Ishikawa (cell line): Measurements from ENCODE around the gene RBM5.

ENCODE experiments used
- CREB1 ChIP-seq: IDR thresholded peaks from 2 replicates; pipeline ENCODE4 v1.6.1; 2012; ENCODE audit warnings: low read depth
- EP300 ChIP-seq: IDR thresholded peaks from 2 replicates; pipeline ENCODE4 v1.6.1; 2012; ENCODE audit warnings: borderline replicate concordance
- FOXM1 ChIP-seq: IDR thresholded peaks from 2 replicates; pipeline ENCODE4 v1.6.1; 2012; ENCODE audit warnings: low read depth, borderline replicate concordance
- RAD21 ChIP-seq: IDR thresholded peaks from 2 replicates; pipeline ENCODE4 v1.6.1; 2012; ENCODE audit warnings: low read depth
- TCF12 ChIP-seq: IDR thresholded peaks from 2 replicates; pipeline ENCODE4 v1.6.1; 2012; ENCODE audit warnings: low read depth
- YY1 ChIP-seq: IDR thresholded peaks from 2 replicates; pipeline ENCODE4 v1.6.1; 2012; ENCODE audit warnings: low read depth
- TF ChIP-seq, protein P1 (sequence below): IDR thresholded peaks from 2 replicates; pipeline ENCODE4 v1.6.1; 2012; ENCODE audit warnings: low read depth, mild to moderate bottlenecking

DNA sequence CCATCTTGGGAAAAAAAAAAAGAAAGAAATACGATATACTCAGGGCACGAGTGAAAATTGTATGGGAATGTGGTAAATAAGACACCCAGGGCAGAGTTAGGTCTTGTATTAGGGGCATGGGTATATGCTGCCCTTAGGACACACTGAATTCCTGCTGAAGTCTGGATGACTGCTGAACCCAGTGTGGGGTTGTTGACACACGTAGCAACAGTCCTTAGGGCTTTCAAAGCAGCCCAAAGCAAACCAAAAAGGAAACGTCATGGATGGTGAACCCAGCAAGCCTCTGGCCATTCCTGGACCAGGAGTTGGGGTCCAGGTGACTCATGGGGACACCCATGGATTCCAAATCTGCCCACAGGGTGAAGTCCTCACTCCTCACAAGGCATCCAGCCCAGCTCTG, 39.3 kb downstream of the RBM5 start:
- no peak for TF ChIP-seq EP300
- TF ChIP-seq YY1, result no peak
- TF ChIP-seq FOXM1, result no peak
- no peak for TF ChIP-seq TCF12
- TF ChIP-seq, protein P1, sequence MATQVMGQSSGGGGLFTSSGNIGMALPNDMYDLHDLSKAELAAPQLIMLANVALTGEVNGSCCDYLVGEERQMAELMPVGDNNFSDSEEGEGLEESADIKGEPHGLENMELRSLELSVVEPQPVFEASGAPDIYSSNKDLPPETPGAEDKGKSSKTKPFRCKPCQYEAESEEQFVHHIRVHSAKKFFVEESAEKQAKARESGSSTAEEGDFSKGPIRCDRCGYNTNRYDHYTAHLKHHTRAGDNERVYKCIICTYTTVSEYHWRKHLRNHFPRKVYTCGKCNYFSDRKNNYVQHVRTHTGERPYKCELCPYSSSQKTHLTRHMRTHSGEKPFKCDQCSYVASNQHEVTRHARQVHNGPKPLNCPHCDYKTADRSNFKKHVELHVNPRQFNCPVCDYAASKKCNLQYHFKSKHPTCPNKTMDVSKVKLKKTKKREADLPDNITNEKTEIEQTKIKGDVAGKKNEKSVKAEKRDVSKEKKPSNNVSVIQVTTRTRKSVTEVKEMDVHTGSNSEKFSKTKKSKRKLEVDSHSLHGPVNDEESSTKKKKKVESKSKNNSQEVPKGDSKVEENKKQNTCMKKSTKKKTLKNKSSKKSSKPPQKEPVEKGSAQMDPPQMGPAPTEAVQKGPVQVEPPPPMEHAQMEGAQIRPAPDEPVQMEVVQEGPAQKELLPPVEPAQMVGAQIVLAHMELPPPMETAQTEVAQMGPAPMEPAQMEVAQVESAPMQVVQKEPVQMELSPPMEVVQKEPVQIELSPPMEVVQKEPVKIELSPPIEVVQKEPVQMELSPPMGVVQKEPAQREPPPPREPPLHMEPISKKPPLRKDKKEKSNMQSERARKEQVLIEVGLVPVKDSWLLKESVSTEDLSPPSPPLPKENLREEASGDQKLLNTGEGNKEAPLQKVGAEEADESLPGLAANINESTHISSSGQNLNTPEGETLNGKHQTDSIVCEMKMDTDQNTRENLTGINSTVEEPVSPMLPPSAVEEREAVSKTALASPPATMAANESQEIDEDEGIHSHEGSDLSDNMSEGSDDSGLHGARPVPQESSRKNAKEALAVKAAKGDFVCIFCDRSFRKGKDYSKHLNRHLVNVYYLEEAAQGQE, result no peak
- TF ChIP-seq CREB1, result no peak
- no peak for TF ChIP-seq RAD21
